Trophoblast cell (in vitro differentiated cells and primary cell): ENCODE results near the gene IPO7.

Experiments used
- DNase-seq, 2 donors: peaks; one replicate each; pipeline ENCODE4 v3.0.0-alpha.2; 2016
- H2AFZ ChIP-seq: 2 replicates; pipeline ENCODE4 v1.6.1; 2013; ENCODE audit warnings: low read length, moderate library complexity, mild to moderate bottlenecking; ENCODE audit not compliant: insufficient read depth, poor library complexity
- H2AK5ac ChIP-seq: 2 replicates; pipeline ENCODE4 v1.6.1; 2013; ENCODE audit warnings: mild to moderate bottlenecking, low read length
- H2BK120ac ChIP-seq: 2 replicates; pipeline ENCODE4 v1.6.1; 2013; ENCODE audit warnings: low read length, mild to moderate bottlenecking, moderate library complexity; ENCODE audit not compliant: insufficient read depth, poor library complexity
- H2BK12ac ChIP-seq: 2 replicates; pipeline ENCODE4 v1.6.1; 2013; ENCODE audit warnings: mild to moderate bottlenecking, low read length, moderate library complexity
- H2BK5ac ChIP-seq: 2 replicates; pipeline ENCODE4 v1.6.1; 2013; ENCODE audit warnings: low read length, low read depth, moderate library complexity, mild to moderate bottlenecking; ENCODE audit not compliant: poor library complexity
- H3K14ac ChIP-seq: 2 replicates; pipeline ENCODE4 v1.6.1; 2013; ENCODE audit warnings: mild to moderate bottlenecking, low read length
- H3K18ac ChIP-seq: 2 replicates; pipeline ENCODE4 v1.6.1; 2013; ENCODE audit warnings: mild to moderate bottlenecking, low read length
- H3K23ac ChIP-seq: 2 replicates; pipeline ENCODE4 v1.6.1; 2013; ENCODE audit warnings: low read length
- H3K27ac ChIP-seq: 2 replicates; pipeline ENCODE4 v1.5.1; 2013; ENCODE audit warnings: low read depth, mild to moderate bottlenecking, inconsistent platforms, low read length, moderate library complexity
- H3K27me3 ChIP-seq: 2 replicates; pipeline ENCODE4 v1.6.1; 2013; ENCODE audit warnings: inconsistent platforms, mild to moderate bottlenecking, low read length, moderate library complexity; ENCODE audit not compliant: insufficient read depth
- H3K36me3 ChIP-seq, 2 experiments: 1 replicate in 1 of 2; 2 replicates in 1 of 2; pipeline ENCODE4 v1.6.1; 2013; ENCODE audit warnings: low read length in 2 of 2, mild to moderate bottlenecking in 2 of 2, moderate library complexity in 1 of 2; ENCODE audit not compliant: insufficient read depth in 2 of 2, control insufficient read depth in 1 of 2
- H3K4ac ChIP-seq: 2 replicates; pipeline ENCODE4 v1.6.1; 2013; ENCODE audit warnings: low read depth, mild to moderate bottlenecking, low read length, moderate library complexity
- H3K4me1 ChIP-seq, 2 experiments: 1 replicate in 1 of 2; 2 replicates in 1 of 2; pipeline ENCODE4 v1.6.1; 2013; ENCODE audit warnings: low read length in 2 of 2, mild to moderate bottlenecking in 2 of 2, moderate library complexity in 1 of 2; ENCODE audit not compliant: insufficient read depth in 2 of 2, control insufficient read depth in 1 of 2
- H3K4me2 ChIP-seq: 2 replicates; pipeline ENCODE4 v1.6.1; 2013; ENCODE audit warnings: inconsistent platforms, mild to moderate bottlenecking, low read length, moderate library complexity
- H3K4me3 ChIP-seq: 2 replicates; pipeline ENCODE4 v1.5.1; 2013; ENCODE audit warnings: mild to moderate bottlenecking, low read depth, low read length, inconsistent platforms
- H3K79me1 ChIP-seq: one replicate; pipeline ENCODE4 v1.6.1; 2013; ENCODE audit warnings: low read length
- H3K79me2 ChIP-seq: 2 replicates; pipeline ENCODE4 v1.6.1; 2013; ENCODE audit warnings: low read length, mild to moderate bottlenecking; ENCODE audit not compliant: control insufficient read depth, insufficient read depth, poor library complexity
- H3K9ac ChIP-seq: 2 replicates; pipeline ENCODE4 v1.6.1; 2013; ENCODE audit warnings: mild to moderate bottlenecking, low read length
- H3K9me3 ChIP-seq: 2 replicates; pipeline ENCODE4 v1.6.1; 2013; ENCODE audit warnings: low read depth, mild to moderate bottlenecking, control low read depth, inconsistent platforms, low read length; ENCODE audit not compliant: insufficient read depth
- H4K12ac ChIP-seq: 2 replicates; pipeline ENCODE4 v1.6.1; 2013; ENCODE audit warnings: low read depth, mild to moderate bottlenecking, low read length, moderate library complexity
- H4K8ac ChIP-seq: 2 replicates; pipeline ENCODE4 v1.6.1; 2013; ENCODE audit warnings: low read depth, mild to moderate bottlenecking, low read length, moderate library complexity
- H4K91ac ChIP-seq: one replicate; pipeline ENCODE4 v1.6.1; 2013; ENCODE audit warnings: low read depth, mild to moderate bottlenecking, low read length, moderate library complexity
- WGBS: extraction: QIAGEN DNeasy Blood & Tissue Kit; methylation state at CpG from one replicate; pipeline ENCODE4 v1.1.7; 2013; ENCODE audit warnings: missing lambda C conversion rate; ENCODE audit not compliant: insufficient read length, insufficient coverage; ENCODE audit errors: extremely low coverage; 5-methylcytosine and 5-hydroxymethylcytosine counted together

IPO7 gene

GRCh38 chr11:9386901-9387300, 2.4 kb downstream of the IPO7 start:
- H3K9me3 ChIP-seq: no peaks in the 10 kb centered on the region
- no peak overlapping the region for H2AFZ ChIP-seq
- H2BK5ac ChIP-seq: no peak overlapping the region
- WGBS: no CpG with 5 or more reads among the region's 1 CpG
- H3K4me2 ChIP-seq: no peak overlapping the region
- H3K9ac ChIP-seq: no peak overlapping the region
- no peak overlapping the region for H4K91ac ChIP-seq
- no peak overlapping the region for H4K12ac ChIP-seq
- peaks cover 28% of the 10 kb centered on the region for H3K79me2 ChIP-seq
- DNase-seq: no peak
- no peak overlapping the region for H3K18ac ChIP-seq
- peaks cover 6 to 10% of the 10 kb centered on the region in 2 experiments for H3K36me3 ChIP-seq
- H2BK12ac ChIP-seq: no peak overlapping the region
- no peak overlapping the region for H3K14ac ChIP-seq
- H3K4ac ChIP-seq: no peak overlapping the region
- no peak overlapping the region for H3K23ac ChIP-seq
- H3K4me3 ChIP-seq: no peak overlapping the region
- H3K79me1 ChIP-seq: peaks cover 9% of the 10 kb centered on the region
- H3K27ac ChIP-seq: no peak overlapping the region
- no peak overlapping the region for H2BK120ac ChIP-seq
- H3K4me1 ChIP-seq: peaks cover 0 to 2% of the 10 kb centered on the region in 2 experiments
- H4K8ac ChIP-seq: no peak overlapping the region
- H2AK5ac ChIP-seq: no peak overlapping the region
- H3K27me3 ChIP-seq: no peaks in the 10 kb centered on the region

- peak; percentile 94 to 98 for DNase-seq
- peak overlapping the region; percentile 19 for H3K4ac ChIP-seq
- no peak overlapping the region for H2BK5ac ChIP-seq
- H3K27me3 ChIP-seq: no peaks in the 10 kb centered on the region
- H4K91ac ChIP-seq: no peak overlapping the region
- H3K79me2 ChIP-seq: peaks cover 14% of the 10 kb centered on the region
- H3K9ac ChIP-seq: no peak overlapping the region
- peaks cover 0 to 5% of the 10 kb centered on the region in 2 experiments for H3K4me1 ChIP-seq
- no peak overlapping the region for H4K12ac ChIP-seq
- no peak overlapping the region for H3K14ac ChIP-seq
- H3K4me3 ChIP-seq: no peak overlapping the region
- no peak overlapping the region for H3K18ac ChIP-seq
- H3K9me3 ChIP-seq: no peaks in the 10 kb centered on the region
- H2BK120ac ChIP-seq: no peak overlapping the region
- H2AFZ ChIP-seq: no peak overlapping the region
- H2AK5ac ChIP-seq: no peak overlapping the region
- H3K36me3 ChIP-seq: peaks cover 0 to 5% of the 10 kb centered on the region in 2 experiments
- H3K79me1 ChIP-seq: no peaks in the 10 kb centered on the region
- peak overlapping the region; percentile 17 for H3K27ac ChIP-seq
- no peak overlapping the region for H4K8ac ChIP-seq
- WGBS: 100% methylated on average over 3 of the region's 10 CpGs
- H3K4me2 ChIP-seq: peak overlapping the region; percentile 27
- H2BK12ac ChIP-seq: no peak overlapping the region
- no peak overlapping the region for H3K23ac ChIP-seq
These were observed 11.9 kb downstream of the IPO7 start for GRCh38 chr11:9396310-9396709.

- Histone ChIP-seq H2AK5ac (no peak overlapping the region), H3K4me1 (peaks cover 0 to 5% of the 10 kb centered on the region in 2 experiments), H3K79me1 (no peaks in the 10 kb centered on the region), H2BK120ac (no peak overlapping the region), H3K9me3 (no peaks in the 10 kb centered on the region), H3K36me3 (peaks cover 0 to 5% of the 10 kb centered on the region in 2 experiments), H3K4me3 (no peak overlapping the region), H3K4ac (peak overlapping the region; percentile 93), H4K8ac (peak overlapping the region; percentile 38), H2BK5ac (no peak overlapping the region), H4K12ac (no peak overlapping the region), H3K23ac (no peak overlapping the region), H2BK12ac (no peak overlapping the region), H3K27ac (no peak overlapping the region), H4K91ac (peak overlapping the region; percentile 28), H3K4me2 (no peak overlapping the region), H3K27me3 (no peaks in the 10 kb centered on the region), H3K18ac (no peak overlapping the region), H2AFZ (no peak overlapping the region), H3K79me2 (peaks cover 14% of the 10 kb centered on the region), H3K14ac (no peak overlapping the region), H3K9ac (no peak overlapping the region)
- no CpG with 5 or more reads among the region's 3 CpGs for WGBS
- DNase-seq: no peak
These were observed 12.3 kb downstream of the IPO7 start for GRCh38 chr11:9396752-9397151.

- Histone ChIP-seq H3K9ac (no peak overlapping the region), H3K23ac (no peak overlapping the region), H3K27ac (no peak overlapping the region), H3K4me1 (peaks cover 0 to 5% of the 10 kb centered on the region in 2 experiments), H3K14ac (no peak overlapping the region), H4K91ac (no peak overlapping the region), H2AFZ (no peak overlapping the region), H4K12ac (no peak overlapping the region), H3K79me2 (peaks cover 11% of the 10 kb centered on the region), H3K79me1 (no peaks in the 10 kb centered on the region), H3K18ac (no peak overlapping the region), H3K4me3 (no peak overlapping the region), H2BK120ac (no peak overlapping the region), H3K4ac (peak overlapping the region; percentile 83), H3K27me3 (no peaks in the 10 kb centered on the region), H3K36me3 (peaks cover 0 to 3% of the 10 kb centered on the region in 2 experiments), H3K9me3 (no peaks in the 10 kb centered on the region), H4K8ac (no peak overlapping the region), H2BK5ac (no peak overlapping the region), H2BK12ac (no peak overlapping the region), H2AK5ac (no peak overlapping the region), H3K4me2 (no peak overlapping the region)
- no CpG with 5 or more reads among the region's 4 CpGs for WGBS
- peak in 1 of 2 donors; percentile 25 for DNase-seq
These were observed 13.6 kb downstream of the IPO7 start for GRCh38 chr11:9397746-9398680.
